ENCODE results near the gene ERP44. TPM values are rescaled to one million over a fixed set of nuclear protein-coding genes. Genes with fewer than 3 reads are reported as not detected.

Gene ERP44
- total and polyA plus RNA-seq, 8 donors = 1.2 to 32.9 (median 12.0) TPM

DNA sequence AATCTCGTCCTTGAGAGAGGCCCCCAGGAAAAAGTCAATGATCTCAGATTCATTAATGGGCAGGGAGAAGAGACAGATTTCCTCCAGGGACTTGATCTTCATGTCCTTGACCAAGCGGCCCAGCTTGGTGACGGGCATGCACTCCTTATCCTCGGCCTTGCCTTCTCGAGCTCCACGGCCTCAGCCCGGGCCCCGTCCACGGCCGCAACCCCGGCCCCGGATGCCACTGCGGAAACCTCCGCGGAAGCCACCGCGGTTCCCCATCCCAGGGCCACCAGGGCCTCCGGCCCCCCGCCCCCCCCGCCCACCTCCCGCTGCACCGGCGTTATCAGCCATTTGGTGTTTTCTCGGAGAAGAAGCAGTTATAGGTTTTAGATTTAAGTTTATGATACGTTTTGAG, 18.5 kb upstream of the ERP44 start:
- Histone ChIP-seq H3K27me3 (no peaks in the 10 kb centered on the region), H3K4me1 (peaks cover 0 to 4% (median 0%) of the 10 kb centered on the region in 4 donors), H3K9me3 (no peaks in the 10 kb centered on the region), H3K4me3 (no peak overlapping the region), H3K36me3 (peaks cover 0 to 25% (median 16%) of the 10 kb centered on the region in 4 donors), H3K27ac (no peak overlapping the region)
- intact Hi-C loops (cut with DNase I; ENCODE audit: low total_unique reads) = no loop called here
- TF ChIP-seq POLR2A (IDR thresholded peaks at IDR 0.05) (no peak), EP300 (IDR thresholded peaks at IDR 0.05) (no peak), POLR2AphosphoS5 (IDR thresholded peaks at IDR 0.05) (no peak), CTCF (IDR thresholded peaks at IDR 0.05) (no peak)
- DNase-seq = no peak
- 98 to 99% (median 98%) methylated on average over 22 to 25 of the region's 25 CpGs for WGBS, 5 donors

- intact Hi-C loops (cut with DNase I; ENCODE audit: low total_unique reads) = no loop called here
- Histone ChIP-seq H3K4me3 (no peak overlapping the region), H3K9me3 (no peaks in the 10 kb centered on the region), H3K36me3 (peaks cover 3 to 20% (median 14%) of the 10 kb centered on the region in 4 donors), H3K27me3 (no peaks in the 10 kb centered on the region), H3K27ac (peak overlapping the region in 1 of 5 donors; percentile 60), H3K4me1 (peaks cover 0 to 18% (median 6%) of the 10 kb centered on the region in 4 donors)
- no peak for DNase-seq
- no peak for TF ChIP-seq POLR2A (IDR thresholded peaks at IDR 0.05)
- TF ChIP-seq CTCF (IDR thresholded peaks at IDR 0.05) = no peak
- TF ChIP-seq EP300 (IDR thresholded peaks at IDR 0.05) = no peak
- no peak for TF ChIP-seq POLR2AphosphoS5 (IDR thresholded peaks at IDR 0.05)
- 87 to 98% (median 93%) methylated on average over 2 of the region's 2 CpGs for whole genome bisulfite sequencing, 5 donors
Measured at GRCh38 chr9:100112677-100113336, 14.0 kb upstream of the ERP44 start.

DNA sequence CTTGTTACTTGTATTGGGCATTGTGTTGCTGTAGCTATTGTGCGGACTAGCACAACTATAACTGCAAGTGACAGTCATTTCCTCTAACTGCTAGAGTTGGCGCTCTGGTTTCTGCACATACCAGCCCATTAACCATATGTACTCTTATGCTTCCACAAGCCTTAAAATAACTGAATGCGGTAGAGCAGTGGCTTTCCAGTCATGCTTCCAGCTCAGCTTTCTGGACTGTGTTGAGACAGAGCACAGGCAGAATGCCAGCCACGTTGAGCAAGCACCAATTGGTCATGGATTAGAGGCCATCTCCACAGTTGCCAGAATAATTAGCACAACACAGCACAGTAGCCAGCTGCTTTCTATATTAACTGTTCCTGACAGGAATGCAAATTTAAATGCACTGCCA, 12.4 kb upstream of the ERP44 start:
- Histone ChIP-seq H3K27me3 (no peaks in the 10 kb centered on the region), H3K4me3 (no peak overlapping the region), H3K9me3 (no peaks in the 10 kb centered on the region), H3K4me1 (peaks cover 0 to 18% (median 6%) of the 10 kb centered on the region in 4 donors), H3K36me3 (peaks cover 3 to 32% (median 23%) of the 10 kb centered on the region in 4 donors), H3K27ac (peak overlapping the region in 2 of 5 donors; percentile 58 to 60)
- DNase-seq = peak; percentile 69 to 78
- WGBS, 5 donors = 43 to 70% (median 64%) methylated on average over 4 of the region's 4 CpGs
- intact Hi-C loops (cut with DNase I; ENCODE audit: low total_unique reads) = no loop called here
- TF ChIP-seq CTCF (IDR thresholded peaks at IDR 0.05) (no peak), POLR2AphosphoS5 (IDR thresholded peaks at IDR 0.05) (peak; percentile 32 to 86 (median 57))

- Histone ChIP-seq H3K4me3 (no peak overlapping the region), H3K27ac (no peak overlapping the region), H3K4me1 (peaks cover 0 to 18% (median 6%) of the 10 kb centered on the region in 4 donors), H3K36me3 (peaks cover 16 to 56% (median 47%) of the 10 kb centered on the region in 4 donors), H3K9me3 (no peaks in the 10 kb centered on the region), H3K27me3 (no peaks in the 10 kb centered on the region)
- TF ChIP-seq POLR2AphosphoS5 (IDR thresholded peaks at IDR 0.05) = no peak
- TF ChIP-seq CTCF (IDR thresholded peaks at IDR 0.05) = no peak
- TF ChIP-seq POLR2A (IDR thresholded peaks at IDR 0.05) = no peak
- no peak for TF ChIP-seq EP300 (IDR thresholded peaks at IDR 0.05)
- peak in 1 of 2 donors; percentile 56 for DNase-seq
- 60 to 85% (median 73%) methylated on average over 2 of the region's 2 CpGs for WGBS, 5 donors
- intact Hi-C loops (cut with DNase I; ENCODE audit: low total_unique reads) = no loop called here
Measured at GRCh38 chr9:100108559-100108958, 9.8 kb upstream of the ERP44 start.
